PFSK-1 (cell line): ENCODE measurements around the gene FREM3.

ENCODE experiments used
- FOXP2 ChIP-seq: optimal IDR thresholded peaks from 2 replicates; pipeline ENCODE3; 2011; ENCODE audit warnings: borderline replicate concordance, control low read depth, inconsistent platforms; ENCODE audit not compliant: insufficient read depth; ENCODE audit errors: extremely low read length, extremely low read depth
- POLR2AphosphoS5 ChIP-seq: IDR thresholded peaks from 2 replicates; pipeline ENCODE4 v1.6.1; 2012; ENCODE audit warnings: low read depth, mild to moderate bottlenecking, control low read depth, low read length, moderate library complexity
- REST ChIP-seq, 2 experiments: IDR thresholded peaks; 2 replicates each; pipeline versions ENCODE4 v1.6.1 to v1.8.0; 2011 to 2012; ENCODE audit warnings: low read depth in 2 of 2, low read length in 2 of 2, control low read depth in 1 of 2, inconsistent platforms in 1 of 2, mild to moderate bottlenecking in 1 of 2, moderate library complexity in 1 of 2; ENCODE audit not compliant: insufficient read depth in 1 of 2
- SIN3A ChIP-seq: IDR thresholded peaks from 2 replicates; pipeline ENCODE4 v1.6.1; 2012; ENCODE audit warnings: mild to moderate bottlenecking, low read length, moderate library complexity, borderline replicate concordance; ENCODE audit not compliant: insufficient read depth
- TAF1 ChIP-seq: IDR thresholded peaks from 2 replicates; pipeline ENCODE4 v1.6.1; 2012; ENCODE audit warnings: low read length, control low read depth, borderline replicate concordance; ENCODE audit not compliant: insufficient read depth

The FREM3 gene

GRCh38 chr4:143642611-143643010 lies 57.9 kb downstream of the FREM3 start:
- TF ChIP-seq SIN3A (no peak), REST (IDR thresholded peaks at IDR 0.05; ENCODE audit: insufficient read depth in 1 of 2, low read depth in 2 of 2, low read length in 2 of 2) (no peak), FOXP2 (no peak), POLR2AphosphoS5 (no peak), TAF1 (no peak)

GRCh38 chr4:143641361-143641760 lies 59.1 kb downstream of the FREM3 start:
- TF ChIP-seq SIN3A, result no peak
- no peak for TF ChIP-seq TAF1
- no peak for TF ChIP-seq FOXP2

- TF ChIP-seq SIN3A (no peak), REST (IDR thresholded peaks at IDR 0.05; ENCODE audit: insufficient read depth in 1 of 2, low read depth in 2 of 2, low read length in 2 of 2) (no peak), POLR2AphosphoS5 (no peak), TAF1 (no peak), FOXP2 (no peak)
These were observed 65.7 kb downstream of the FREM3 start for GRCh38 chr4:143634763-143635162.

- no peak for TF ChIP-seq FOXP2
- no peak for TF ChIP-seq SIN3A
These were observed 66.6 kb downstream of the FREM3 start for GRCh38 chr4:143633833-143634232.

GRCh38 chr4:143626134-143626911 lies 74.2 kb downstream of the FREM3 start:
- no peak for TF ChIP-seq SIN3A
- TF ChIP-seq POLR2AphosphoS5, result no peak
- no peak for TF ChIP-seq FOXP2
- TF ChIP-seq REST (IDR thresholded peaks at IDR 0.05; ENCODE audit: insufficient read depth in 1 of 2, low read depth in 2 of 2, low read length in 2 of 2), result no peak
- no peak for TF ChIP-seq TAF1

GRCh38 chr4:143625632-143626031 lies 74.8 kb downstream of the FREM3 start:
- TF ChIP-seq TAF1 (no peak), SIN3A (no peak), POLR2AphosphoS5 (no peak), FOXP2 (no peak), REST (IDR thresholded peaks at IDR 0.05; ENCODE audit: insufficient read depth in 1 of 2, low read depth in 2 of 2, low read length in 2 of 2) (no peak)
